Measurements from ENCODE around the gene LRRC49. TPM values are rescaled to one million over a fixed set of nuclear protein-coding genes. Genes with fewer than 3 reads are reported as not detected.

LRRC49 gene
- polyA plus RNA-seq, 2 of the 4 experiments (the other 2 are of a cell fraction): 10.0 to 14.3 TPM

DNA sequence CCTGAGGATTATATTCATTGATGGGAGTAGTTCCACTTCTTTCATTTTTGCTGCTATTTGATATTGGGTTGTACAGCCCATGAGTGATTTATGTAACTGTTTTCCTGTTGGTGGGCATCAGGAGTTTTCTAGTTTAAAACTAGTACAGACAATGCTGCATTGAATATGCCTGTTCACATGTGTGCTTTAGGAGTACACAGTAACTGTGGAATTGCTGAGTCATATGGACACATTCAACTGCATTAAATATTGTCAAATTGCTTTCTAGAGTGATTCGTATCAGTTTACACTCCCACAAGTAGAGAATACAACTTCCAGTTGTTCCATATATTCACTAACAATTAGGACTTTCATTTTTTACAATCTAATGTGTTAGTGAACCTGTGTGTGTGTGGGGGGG is 162.8 kb downstream of the LRRC49 start:
- ATAC-seq: peak in 1 of 2 experiments; percentile 65; a peak in 2 of 6 replicates
- POLR2A ChIA-PET: no interaction called here

DNA sequence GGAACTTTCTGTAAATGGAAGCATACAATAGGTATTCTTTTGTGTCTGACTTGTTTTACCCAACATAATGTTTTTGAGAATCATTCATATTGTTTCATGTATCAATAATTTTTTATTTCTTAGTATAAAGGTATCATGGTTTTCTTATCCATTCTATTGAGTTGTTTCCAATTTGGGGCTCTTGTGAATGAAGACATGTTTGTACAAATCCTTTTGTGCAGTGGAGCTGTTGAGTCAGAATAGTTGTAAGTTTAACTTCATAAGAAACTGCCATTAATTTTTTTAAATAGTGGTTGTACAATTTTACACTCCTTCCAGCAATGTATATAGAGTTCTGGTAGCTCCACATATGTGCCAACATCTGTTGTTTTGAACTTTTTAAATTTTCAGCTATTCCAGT is 163.5 kb downstream of the LRRC49 start:
- TF ChIP-seq HEYL (CRISPR knock-in tag; IDR thresholded peaks at IDR 0.05): no peak
- TF ChIP-seq, protein P1, sequence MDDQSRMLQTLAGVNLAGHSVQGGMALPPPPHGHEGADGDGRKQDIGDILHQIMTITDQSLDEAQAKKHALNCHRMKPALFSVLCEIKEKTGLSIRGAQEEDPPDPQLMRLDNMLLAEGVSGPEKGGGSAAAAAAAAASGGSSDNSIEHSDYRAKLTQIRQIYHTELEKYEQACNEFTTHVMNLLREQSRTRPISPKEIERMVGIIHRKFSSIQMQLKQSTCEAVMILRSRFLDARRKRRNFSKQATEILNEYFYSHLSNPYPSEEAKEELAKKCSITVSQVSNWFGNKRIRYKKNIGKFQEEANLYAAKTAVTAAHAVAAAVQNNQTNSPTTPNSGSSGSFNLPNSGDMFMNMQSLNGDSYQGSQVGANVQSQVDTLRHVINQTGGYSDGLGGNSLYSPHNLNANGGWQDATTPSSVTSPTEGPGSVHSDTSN (IDR thresholded peaks at IDR 0.05): no peak
- TF ChIP-seq EHF (CRISPR knock-in tag; IDR thresholded peaks at IDR 0.05): no peak
- TF ChIP-seq RNF2 (IDR thresholded peaks at IDR 0.05; ENCODE audit: borderline replicate concordance, low read depth): no peak
- no peak for TF ChIP-seq ZFP36 (IDR thresholded peaks at IDR 0.05; ENCODE audit: borderline replicate concordance, partially characterized antibody)
- TF ChIP-seq CEBPB (IDR thresholded peaks at IDR 0.05): no peak
- TF ChIP-seq ESRRA (IDR thresholded peaks at IDR 0.05; ENCODE audit: borderline replicate concordance, low read length): no peak
- TF ChIP-seq, protein P2, sequence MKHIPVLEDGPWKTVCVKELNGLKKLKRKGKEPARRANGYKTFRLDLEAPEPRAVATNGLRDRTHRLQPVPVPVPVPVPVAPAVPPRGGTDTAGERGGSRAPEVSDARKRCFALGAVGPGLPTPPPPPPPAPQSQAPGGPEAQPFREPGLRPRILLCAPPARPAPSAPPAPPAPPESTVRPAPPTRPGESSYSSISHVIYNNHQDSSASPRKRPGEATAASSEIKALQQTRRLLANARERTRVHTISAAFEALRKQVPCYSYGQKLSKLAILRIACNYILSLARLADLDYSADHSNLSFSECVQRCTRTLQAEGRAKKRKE (CRISPR knock-in tag; IDR thresholded peaks at IDR 0.05; ENCODE audit: low read depth): no peak
- TF ChIP-seq CBX2 (IDR thresholded peaks at IDR 0.05; ENCODE audit: borderline replicate concordance, low read depth): no peak
- TF ChIP-seq, protein P3, sequence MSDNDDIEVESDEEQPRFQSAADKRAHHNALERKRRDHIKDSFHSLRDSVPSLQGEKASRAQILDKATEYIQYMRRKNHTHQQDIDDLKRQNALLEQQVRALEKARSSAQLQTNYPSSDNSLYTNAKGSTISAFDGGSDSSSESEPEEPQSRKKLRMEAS (IDR thresholded peaks at IDR 0.05): no peak
- H3K4me2 ChIP-seq: no peak overlapping the region
- H3K27ac ChIP-seq: peak overlapping the region; percentile 66 to 68; a peak in 5 of 6 replicates
- DNase-seq (ENCODE audit: low read depth in 1 of 2, low spot score in 1 of 2): no peak
- CTCF ChIA-PET: no interaction called here
- peaks cover 11% of the 10 kb centered on the region; the same call in 1 of the 3 replicates for H3K9me3 ChIP-seq
- FAIRE-seq: peak; percentile 59
- POLR2A ChIA-PET: no interaction called here
- no peak for ATAC-seq
- H3K4me1 ChIP-seq: peaks cover 22% of the 10 kb centered on the region
- H3K4me3 ChIP-seq: no peak overlapping the region

More for the DNA sequence above, 162.8 kb downstream of the LRRC49 start:
- Histone ChIP-seq H3K27ac (peak overlapping the region; percentile 66 to 68), H3K4me2 (peak overlapping the region; percentile 45), H3K4me3 (no peak overlapping the region), H3K4me1 (peaks cover 22% of the 10 kb centered on the region), H3K9me3 (peaks cover 11% of the 10 kb centered on the region; the same call in 1 of the 3 replicates)
- TF ChIP-seq NFE2L2 (conservative IDR thresholded peaks at IDR 0.05; ENCODE audit: low read length) (peak; percentile 94), MAFK (IDR thresholded peaks at IDR 0.05; ENCODE audit: partially characterized antibody) (peak; percentile 97), HOXA7 (CRISPR knock-in tag; IDR thresholded peaks at IDR 0.05) (no peak)
- TF ChIP-seq, protein P4, sequence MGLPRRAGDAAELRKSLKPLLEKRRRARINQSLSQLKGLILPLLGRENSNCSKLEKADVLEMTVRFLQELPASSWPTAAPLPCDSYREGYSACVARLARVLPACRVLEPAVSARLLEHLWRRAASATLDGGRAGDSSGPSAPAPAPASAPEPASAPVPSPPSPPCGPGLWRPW (IDR thresholded peaks at IDR 0.05): no peak
- peak; percentile 92 for FAIRE-seq
- CTCF ChIA-PET: no interaction called here
- DNase-seq (ENCODE audit: low read depth in 1 of 2, low spot score in 1 of 2): peak in 1 of 2 experiments; percentile 55
- WGBS (ENCODE audit: missing lambda C conversion rate): 13% methylated on average over 1 of the region's 1 CpG

DNA sequence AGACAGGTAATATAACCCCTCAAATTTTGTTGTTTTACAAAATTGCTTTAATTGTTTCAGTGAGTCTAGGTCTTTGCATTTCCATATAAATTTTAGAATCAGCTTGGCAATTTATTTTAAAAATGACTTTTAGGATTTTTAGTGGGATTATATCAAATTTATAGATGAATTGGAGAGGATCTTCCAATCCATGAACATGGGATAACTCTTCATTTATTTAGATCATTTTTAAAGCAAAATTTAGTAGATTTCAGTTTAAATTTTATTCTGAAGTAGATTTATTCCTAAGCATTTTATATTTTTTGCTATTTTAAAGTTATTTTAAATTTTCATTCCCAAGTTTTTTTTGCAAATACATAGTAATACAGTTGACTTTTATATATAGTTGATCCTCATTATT is 164.5 kb downstream of the LRRC49 start:
- peaks cover 11% of the 10 kb centered on the region; the same call in 1 of the 3 replicates for H3K9me3 ChIP-seq
- no peak overlapping the region for H3K4me2 ChIP-seq
- TF ChIP-seq ZSCAN20 (CRISPR knock-in tag; IDR thresholded peaks at IDR 0.05): no peak
- TF ChIP-seq HOXB13 (CRISPR knock-in tag; IDR thresholded peaks at IDR 0.05; ENCODE audit: low read depth): no peak
- TF ChIP-seq RNF2 (IDR thresholded peaks at IDR 0.05; ENCODE audit: borderline replicate concordance, low read depth): no peak
- TF ChIP-seq ZC3H11A (IDR thresholded peaks at IDR 0.05): no peak
- TF ChIP-seq EP300 (IDR thresholded peaks at IDR 0.05): no peak
- TF ChIP-seq EHF (CRISPR knock-in tag; IDR thresholded peaks at IDR 0.05): no peak
- TF ChIP-seq TP53 (CRISPR knock-in tag; IDR thresholded peaks at IDR 0.05): no peak
- TF ChIP-seq TFCP2L1 (CRISPR knock-in tag; IDR thresholded peaks at IDR 0.05): no peak
- H3K4me1 ChIP-seq: peaks cover 22% of the 10 kb centered on the region
- no peak for DNase-seq (ENCODE audit: low read depth in 1 of 2, low spot score in 1 of 2)
- POLR2A ChIA-PET: no interaction called here
- CTCF ChIA-PET: no interaction called here
- peak; percentile 36 for FAIRE-seq
- no peak overlapping the region for H3K27ac ChIP-seq
- no peak for ATAC-seq
- H3K4me3 ChIP-seq: no peak overlapping the region

DNA sequence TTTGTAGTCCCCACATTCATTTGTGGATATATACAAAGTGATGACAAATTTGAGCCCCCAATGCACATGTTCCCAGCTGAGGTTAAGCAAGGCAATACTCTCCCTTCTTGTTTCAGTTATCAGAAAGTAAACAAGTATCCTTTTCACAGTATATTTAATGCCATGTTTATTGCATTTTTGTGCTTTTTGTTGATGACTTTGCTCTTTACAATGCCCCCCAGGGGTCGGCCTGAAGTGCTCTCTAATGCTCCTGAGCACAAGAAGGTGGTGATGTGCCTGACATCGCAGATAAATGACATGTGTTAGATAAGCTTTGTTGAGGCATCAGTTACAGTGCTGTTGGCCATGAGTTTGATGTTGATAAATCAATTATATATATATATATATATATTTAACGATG is 165.0 kb downstream of the LRRC49 start:
- POLR2A ChIA-PET: no interaction called here
- Histone ChIP-seq H3K27ac (no peak overlapping the region), H3K4me2 (no peak overlapping the region), H3K9me3 (peaks cover 11% of the 10 kb centered on the region; the same call in 1 of the 3 replicates), H3K4me1 (peaks cover 22% of the 10 kb centered on the region), H3K4me3 (no peak overlapping the region)
- CTCF ChIA-PET: no interaction called here
- TF ChIP-seq, protein P5, sequence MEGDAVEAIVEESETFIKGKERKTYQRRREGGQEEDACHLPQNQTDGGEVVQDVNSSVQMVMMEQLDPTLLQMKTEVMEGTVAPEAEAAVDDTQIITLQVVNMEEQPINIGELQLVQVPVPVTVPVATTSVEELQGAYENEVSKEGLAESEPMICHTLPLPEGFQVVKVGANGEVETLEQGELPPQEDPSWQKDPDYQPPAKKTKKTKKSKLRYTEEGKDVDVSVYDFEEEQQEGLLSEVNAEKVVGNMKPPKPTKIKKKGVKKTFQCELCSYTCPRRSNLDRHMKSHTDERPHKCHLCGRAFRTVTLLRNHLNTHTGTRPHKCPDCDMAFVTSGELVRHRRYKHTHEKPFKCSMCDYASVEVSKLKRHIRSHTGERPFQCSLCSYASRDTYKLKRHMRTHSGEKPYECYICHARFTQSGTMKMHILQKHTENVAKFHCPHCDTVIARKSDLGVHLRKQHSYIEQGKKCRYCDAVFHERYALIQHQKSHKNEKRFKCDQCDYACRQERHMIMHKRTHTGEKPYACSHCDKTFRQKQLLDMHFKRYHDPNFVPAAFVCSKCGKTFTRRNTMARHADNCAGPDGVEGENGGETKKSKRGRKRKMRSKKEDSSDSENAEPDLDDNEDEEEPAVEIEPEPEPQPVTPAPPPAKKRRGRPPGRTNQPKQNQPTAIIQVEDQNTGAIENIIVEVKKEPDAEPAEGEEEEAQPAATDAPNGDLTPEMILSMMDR (IDR thresholded peaks at IDR 0.05): no peak
- TF ChIP-seq ESRRA (IDR thresholded peaks at IDR 0.05; ENCODE audit: borderline replicate concordance, low read length) (no peak), TFCP2L1 (CRISPR knock-in tag; IDR thresholded peaks at IDR 0.05) (no peak), BHLHE40 (IDR thresholded peaks at IDR 0.05; ENCODE audit: low read depth, low read length) (no peak)
- TF ChIP-seq, protein P4 (IDR thresholded peaks at IDR 0.05): no peak
- DNase-seq (ENCODE audit: low read depth in 1 of 2, low spot score in 1 of 2): no peak
- no peak for ATAC-seq
- WGBS (ENCODE audit: missing lambda C conversion rate): 72% methylated on average over 3 of the region's 3 CpGs
- no peak for FAIRE-seq

Data from A549 (cell line).